Natural killer cell (primary cell): ENCODE results near the gene DSTN. TPM values are rescaled to one million over a fixed set of nuclear protein-coding genes. Genes with fewer than 3 reads are reported as not detected.
A peak's percentile ranks its signal among the peaks of the same experiment; 100 is the strongest.

ENCODE experiments used
- ATAC-seq, 3 donors: fragments of 150-1000 bp in 2 of 3; fragments of 200-7000 bp in 1 of 3; cut with Tn5 transposase; 1 replicate in 1 of 3; 2 replicates in 2 of 3; pipeline ENCODE4 v1.10.0; 2021; ENCODE audit warnings: mild to moderate bottlenecking in 2 of 3, moderate library complexity in 2 of 3
- DNase-seq, 2 donors: peaks; one replicate each; pipeline versions ENCODE4 v3.0.0 to v3.0.0-alpha.2; 2013 to 2021; ENCODE audit warnings: mixed read lengths in 1 of 2
- H3K27ac ChIP-seq: one replicate; pipeline ENCODE4 v1.5.1; 2013; ENCODE audit warnings: mild to moderate bottlenecking, low read length
- H3K27me3 ChIP-seq: one replicate; pipeline ENCODE4 v1.6.1; 2013; ENCODE audit warnings: low read length; ENCODE audit not compliant: control insufficient read depth, insufficient read depth
- H3K36me3 ChIP-seq: one replicate; pipeline ENCODE4 v1.6.1; 2013; ENCODE audit warnings: low read length; ENCODE audit not compliant: control insufficient read depth, insufficient read depth
- H3K4me1 ChIP-seq: one replicate; pipeline ENCODE4 v1.6.1; 2013; ENCODE audit warnings: low read length; ENCODE audit not compliant: control insufficient read depth, insufficient read depth
- H3K4me3 ChIP-seq: one replicate; pipeline ENCODE4 v1.5.1; 2013; ENCODE audit warnings: low read length
- H3K9me3 ChIP-seq: one replicate; pipeline ENCODE4 v1.6.1; 2013; ENCODE audit warnings: low read length; ENCODE audit not compliant: control insufficient read depth, insufficient read depth
- H3K27ac Mint-ChIP-seq, 2 donors: one replicate each; pipeline ENCODE4 v1.8.0; 2022; ENCODE audit warnings: mild to moderate bottlenecking in 2 of 2, mixed read lengths in 2 of 2, moderate library complexity in 1 of 2
- H3K27me3 Mint-ChIP-seq, 2 donors: one replicate each; pipeline ENCODE4 v1.8.0; 2022; ENCODE audit warnings: low read depth in 2 of 2, mixed read lengths in 2 of 2
- H3K36me3 Mint-ChIP-seq: one replicate; pipeline ENCODE4 v1.8.0; 2022; ENCODE audit warnings: mixed read lengths
- H3K4me1 Mint-ChIP-seq, 2 donors: one replicate each; pipeline ENCODE4 v1.8.0; 2022; ENCODE audit warnings: mixed read lengths in 2 of 2
- H3K4me3 Mint-ChIP-seq: one replicate; pipeline ENCODE4 v1.8.0; 2022; ENCODE audit warnings: mild to moderate bottlenecking, moderate library complexity, mixed read lengths
- H3K9me3 Mint-ChIP-seq, 2 donors: one replicate each; pipeline ENCODE4 v1.8.0; 2022; ENCODE audit warnings: mixed read lengths in 2 of 2
- CTCF ChIP-seq: fragments of 200-600 bp; IDR thresholded peaks from one replicate; pipeline ENCODE4 v1.8.0; 2022; ENCODE audit warnings: antibody characterized with exemption
- WGBS: methylation state at CpG from one replicate; pipeline ENCODE4 v1.1.7; 2013; ENCODE audit warnings: missing lambda C conversion rate; ENCODE audit not compliant: insufficient coverage; 5-methylcytosine and 5-hydroxymethylcytosine counted together
- intact Hi-C: fragments of 100-400 bp; cut with micrococcal nuclease; formaldehyde crosslinking; loops from one replicate; pipeline ENCODE4 v1.14.2; 2022
- total RNA-seq, 4 donors: library from RNA; stranded (reverse); fragments of 120-200 nt in 1 of 4; gene quantifications; one replicate each; pipeline versions ENCODE4 v1.2.3 to v1.2.4, GENCODE V29; 2013 to 2022

DSTN gene
- total RNA-seq, 3 donors from 2014 or later (not counting 1 experiment from before 2014, with no cell fraction given): 47.5 to 73.5 (median 70.0) TPM

DNA sequence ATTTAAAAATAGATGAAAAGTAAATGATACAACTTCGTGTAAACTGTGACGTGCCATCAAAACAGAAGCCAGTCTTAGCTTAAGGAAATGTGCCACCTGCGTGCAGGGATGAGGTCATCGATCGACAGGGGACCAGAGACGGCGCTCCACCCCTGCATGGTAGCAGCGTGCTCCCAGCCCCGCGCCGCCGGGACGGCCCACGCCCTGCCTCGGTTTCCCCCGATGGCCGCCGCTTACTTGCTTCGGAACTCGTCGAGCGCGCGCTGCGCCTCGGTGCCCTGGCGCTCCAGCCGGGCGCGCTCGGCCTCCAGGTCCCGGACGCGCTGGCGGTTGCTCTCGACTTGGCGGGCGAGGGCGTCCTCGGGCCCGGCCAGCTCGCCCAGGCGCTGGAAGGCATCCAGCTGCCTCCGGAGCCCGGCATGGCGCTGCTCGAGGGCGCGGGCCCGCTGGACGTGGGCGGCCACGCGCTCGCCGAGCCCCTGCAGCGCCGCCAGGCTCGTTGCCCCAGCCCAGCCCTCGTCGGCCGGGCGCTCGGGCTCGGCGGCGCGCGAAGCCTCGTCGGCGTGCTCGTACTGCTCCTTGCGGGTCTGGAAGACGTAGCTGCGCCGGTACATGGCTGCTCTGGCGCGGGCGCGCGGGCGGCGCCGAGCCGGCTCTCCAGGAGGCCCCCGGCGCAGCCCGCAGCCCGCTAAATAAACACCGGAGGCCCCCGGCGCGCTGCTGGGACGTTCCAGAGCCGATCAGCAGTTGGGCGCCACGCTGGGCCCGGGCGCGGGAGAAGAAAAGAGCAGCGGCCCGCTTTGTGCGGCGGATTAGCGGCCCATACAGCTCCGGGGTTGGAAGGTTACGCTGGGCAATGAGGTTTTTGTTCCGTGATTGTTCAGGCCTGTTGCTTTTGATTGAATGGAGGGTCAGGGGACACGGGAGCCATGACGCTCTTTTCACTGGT is 38.9 kb upstream of the DSTN start, which contains the start of gene BFSP1:
Gene BFSP1, minus strand, starts transcription at position 664 of the 949 bp plus-strand sequence. Its CDS starts 50 bp downstream, at position 614.
- peaks cover 6% of the 10 kb centered on the region for H3K27me3 ChIP-seq
- Mint-ChIP-seq H3K27ac (peak within 1 kb of the TSS; percentile 70 to 75), H3K36me3 (no peaks in the 10 kb centered on the region), H3K9me3 (no peaks in the 10 kb centered on the region), H3K27me3 (peaks cover 0 to 3% of the 10 kb centered on the region in 2 donors), H3K4me1 (peaks cover 32 to 33% of the 10 kb centered on the region in 2 donors), H3K4me3 (peak within 1 kb of the TSS; percentile 88)
- DNase-seq (peak; percentile 38 to 62), ATAC-seq (peak; percentile 75 to 80 (median 76))
- H3K36me3 ChIP-seq: no peaks in the 10 kb centered on the region
- H3K27ac ChIP-seq: peak within 1 kb of the TSS; percentile 57
- intact Hi-C loops: no loop called here
- peak within 1 kb of the TSS; percentile 51 for H3K4me3 ChIP-seq
- 1% methylated on average over 111 of the region's 111 CpGs for WGBS
- H3K4me1 ChIP-seq: peaks cover 24% of the 10 kb centered on the region
- no peaks in the 10 kb centered on the region for H3K9me3 ChIP-seq
- TF ChIP-seq CTCF: no peak

DNA sequence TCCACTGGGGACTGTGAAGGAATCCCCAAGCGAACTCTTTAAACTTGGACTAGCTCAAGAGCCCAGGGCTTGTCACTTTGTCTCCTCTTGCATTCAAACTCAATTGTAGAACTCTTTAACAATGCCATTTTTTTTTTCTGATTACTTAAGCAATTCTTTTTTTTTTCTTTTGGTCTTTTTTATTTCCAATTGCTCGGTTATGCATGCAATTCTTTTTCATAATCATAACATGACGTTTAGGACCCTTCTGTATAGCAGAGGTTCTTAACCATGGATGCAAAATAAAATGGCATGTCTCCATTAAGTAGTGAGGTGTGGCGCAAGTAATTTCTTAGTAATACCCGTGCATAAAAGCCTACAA is 38.2 kb upstream of the DSTN start:
- DNase-seq (no peak), ATAC-seq (no peak)
- peak overlapping the region; percentile 70 to 75 for H3K27ac Mint-ChIP-seq
- peaks cover 29 to 34% of the 10 kb centered on the region in 2 donors for H3K4me1 Mint-ChIP-seq
- TF ChIP-seq CTCF: no peak
- no peaks in the 10 kb centered on the region for H3K9me3 Mint-ChIP-seq
- intact Hi-C loops: no loop called here
- Histone ChIP-seq H3K9me3 (no peaks in the 10 kb centered on the region), H3K4me1 (peaks cover 24% of the 10 kb centered on the region), H3K4me3 (peak overlapping the region; percentile 51), H3K36me3 (no peaks in the 10 kb centered on the region), H3K27ac (peak overlapping the region; percentile 57), H3K27me3 (peaks cover 6% of the 10 kb centered on the region)
- H3K27me3 Mint-ChIP-seq: no peaks in the 10 kb centered on the region
- WGBS: 87% methylated on average over 5 of the region's 5 CpGs
- H3K36me3 Mint-ChIP-seq: no peaks in the 10 kb centered on the region
- H3K4me3 Mint-ChIP-seq: peak overlapping the region; percentile 88

- no peaks in the 10 kb centered on the region for H3K9me3 Mint-ChIP-seq
- 100% methylated on average over 1 of the region's 1 CpG for WGBS
- H3K27me3 Mint-ChIP-seq: peaks cover under 1 to 3% of the 10 kb centered on the region in 2 donors
- Histone ChIP-seq H3K36me3 (no peaks in the 10 kb centered on the region), H3K27ac (no peak overlapping the region), H3K27me3 (peaks cover 6% of the 10 kb centered on the region), H3K4me3 (no peak overlapping the region), H3K4me1 (peaks cover 30% of the 10 kb centered on the region), H3K9me3 (no peaks in the 10 kb centered on the region)
- DNase-seq (peak in 1 of 2 donors; percentile 32), ATAC-seq (no peak)
- H3K4me1 Mint-ChIP-seq: peaks cover 35 to 40% of the 10 kb centered on the region in 2 donors
- intact Hi-C loops: no loop called here
- no peak overlapping the region for H3K4me3 Mint-ChIP-seq
- TF ChIP-seq CTCF: no peak
- H3K27ac Mint-ChIP-seq: peak overlapping the region in 1 of 2 donors; percentile 17
- H3K36me3 Mint-ChIP-seq: no peaks in the 10 kb centered on the region
These were observed 36.5 kb upstream of the DSTN start for GRCh38 chr20:17533396-17533795.
